Endothelial cell (in vitro differentiated cells): Measurements from ENCODE around the gene SRL. TPM values are rescaled to one million over a fixed set of nuclear protein-coding genes. Genes with fewer than 3 reads are reported as not detected.

Experiments
- DNase-seq: peaks from one replicate; pipeline ENCODE4 v3.0.0; 2021; ENCODE audit warnings: low spot score
- H3K27ac Mint-ChIP-seq: one replicate; pipeline ENCODE4 v1.8.0; 2021; ENCODE audit warnings: mixed read lengths, inconsistent platforms; ENCODE audit not compliant: unreplicated experiment
- H3K27me3 Mint-ChIP-seq: one replicate; pipeline ENCODE4 v1.8.0; 2021; ENCODE audit warnings: mild to moderate bottlenecking, moderate library complexity, mixed read lengths, inconsistent platforms; ENCODE audit not compliant: unreplicated experiment
- H3K36me3 Mint-ChIP-seq: one replicate; pipeline ENCODE4 v1.8.0; 2021; ENCODE audit warnings: mild to moderate bottlenecking, low read depth, mixed read lengths, inconsistent platforms; ENCODE audit not compliant: unreplicated experiment
- H3K4me1 Mint-ChIP-seq: one replicate; pipeline ENCODE4 v1.8.0; 2021; ENCODE audit warnings: mild to moderate bottlenecking, mixed read lengths, inconsistent platforms; ENCODE audit not compliant: unreplicated experiment
- H3K4me3 Mint-ChIP-seq: one replicate; pipeline ENCODE4 v1.8.0; 2021; ENCODE audit warnings: mild to moderate bottlenecking, mixed read lengths, inconsistent platforms; ENCODE audit not compliant: unreplicated experiment
- H3K9me3 Mint-ChIP-seq: one replicate; pipeline ENCODE4 v1.8.0; 2021; ENCODE audit warnings: mixed read lengths, inconsistent platforms; ENCODE audit not compliant: unreplicated experiment
- total RNA-seq: library from RNA; stranded (reverse); fragmentation: NEBNext Ultra II Directional; extraction: Animal tissue kit (Norgen Biotek cat#: 25700); gene quantifications from one replicate; pipeline ENCODE4 v1.2.1, GENCODE V29; 2021; ENCODE audit not compliant: unreplicated experiment
- TF ChIP-seq, protein P1 (sequence below): fragments of 200-600 bp; sonication (generic); IDR thresholded peaks from one replicate; pipeline ENCODE4 v1.5.0; 2021; ENCODE audit warnings: antibody characterized with exemption; ENCODE audit not compliant: unreplicated experiment

SRL gene
- total RNA-seq, 1 donor from 2014 or later = 0.26 TPM

DNA sequence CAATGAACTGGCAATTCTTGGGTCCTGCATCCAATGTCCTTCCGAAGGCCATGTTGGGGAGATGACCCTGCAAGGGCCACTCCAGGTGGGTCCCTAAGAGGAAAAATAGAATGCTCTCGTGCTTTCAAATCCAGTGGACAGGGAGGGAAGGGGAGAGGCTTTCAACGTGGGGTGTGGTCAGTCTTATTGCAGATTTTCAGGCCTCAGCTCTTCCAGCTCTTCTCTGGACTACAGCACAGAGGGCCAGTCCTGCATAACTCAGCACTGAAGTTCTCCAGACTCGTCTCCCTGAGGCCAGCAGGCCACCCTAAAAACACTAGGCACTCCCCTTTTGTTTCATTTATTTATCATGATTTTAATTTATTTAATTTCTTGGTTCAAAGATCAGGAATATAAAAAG, 43.1 kb downstream of the SRL start:
- H3K27ac Mint-ChIP-seq = no peak overlapping the region
- H3K4me1 Mint-ChIP-seq = peaks cover 3% of the 10 kb centered on the region

DNA sequence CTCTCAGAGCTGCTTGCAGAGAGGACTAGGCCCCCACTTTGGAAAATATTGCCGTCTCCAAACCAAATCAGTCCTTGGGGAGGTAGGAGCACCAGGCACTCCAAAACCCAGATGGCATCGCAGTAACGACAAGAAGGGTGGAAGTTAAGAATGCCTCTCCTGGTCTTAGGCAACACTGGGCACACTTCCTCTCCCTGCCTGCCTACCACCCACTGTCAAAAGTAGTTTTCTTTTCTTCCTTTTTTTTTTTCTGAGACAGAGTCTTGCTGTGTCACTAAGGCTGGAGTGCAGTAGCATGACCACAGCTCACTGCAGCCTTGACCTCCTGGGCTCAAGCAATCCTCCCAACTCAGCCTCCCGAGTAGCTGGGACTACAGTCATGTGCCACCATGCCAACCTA, 47.2 kb downstream of the SRL start:
- no peak for DNase-seq
- TF ChIP-seq, protein P1, sequence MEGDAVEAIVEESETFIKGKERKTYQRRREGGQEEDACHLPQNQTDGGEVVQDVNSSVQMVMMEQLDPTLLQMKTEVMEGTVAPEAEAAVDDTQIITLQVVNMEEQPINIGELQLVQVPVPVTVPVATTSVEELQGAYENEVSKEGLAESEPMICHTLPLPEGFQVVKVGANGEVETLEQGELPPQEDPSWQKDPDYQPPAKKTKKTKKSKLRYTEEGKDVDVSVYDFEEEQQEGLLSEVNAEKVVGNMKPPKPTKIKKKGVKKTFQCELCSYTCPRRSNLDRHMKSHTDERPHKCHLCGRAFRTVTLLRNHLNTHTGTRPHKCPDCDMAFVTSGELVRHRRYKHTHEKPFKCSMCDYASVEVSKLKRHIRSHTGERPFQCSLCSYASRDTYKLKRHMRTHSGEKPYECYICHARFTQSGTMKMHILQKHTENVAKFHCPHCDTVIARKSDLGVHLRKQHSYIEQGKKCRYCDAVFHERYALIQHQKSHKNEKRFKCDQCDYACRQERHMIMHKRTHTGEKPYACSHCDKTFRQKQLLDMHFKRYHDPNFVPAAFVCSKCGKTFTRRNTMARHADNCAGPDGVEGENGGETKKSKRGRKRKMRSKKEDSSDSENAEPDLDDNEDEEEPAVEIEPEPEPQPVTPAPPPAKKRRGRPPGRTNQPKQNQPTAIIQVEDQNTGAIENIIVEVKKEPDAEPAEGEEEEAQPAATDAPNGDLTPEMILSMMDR = no peak
- Mint-ChIP-seq H3K9me3 (no peaks in the 10 kb centered on the region), H3K27me3 (no peaks in the 10 kb centered on the region), H3K4me1 (no peaks in the 10 kb centered on the region), H3K27ac (no peak overlapping the region), H3K36me3 (no peaks in the 10 kb centered on the region), H3K4me3 (no peak overlapping the region)

More for the DNA sequence above, 43.1 kb downstream of the SRL start:
- DNase-seq = no peak
- Mint-ChIP-seq H3K36me3 (no peaks in the 10 kb centered on the region), H3K9me3 (no peaks in the 10 kb centered on the region), H3K4me3 (no peak overlapping the region), H3K27me3 (peaks cover 2% of the 10 kb centered on the region)
- TF ChIP-seq, protein P1 = no peak

GRCh38 chr16:4193920-4194319, 48.0 kb downstream of the SRL start:
- no peak for DNase-seq
- Mint-ChIP-seq H3K9me3 (no peaks in the 10 kb centered on the region), H3K27ac (no peak overlapping the region), H3K4me1 (no peaks in the 10 kb centered on the region), H3K4me3 (no peak overlapping the region), H3K27me3 (no peaks in the 10 kb centered on the region), H3K36me3 (no peaks in the 10 kb centered on the region)
- TF ChIP-seq, protein P1 = no peak

GRCh38 chr16:4192206-4192605, 49.7 kb downstream of the SRL start:
- no peaks in the 10 kb centered on the region for H3K27me3 Mint-ChIP-seq
- H3K4me1 Mint-ChIP-seq = no peaks in the 10 kb centered on the region
- H3K27ac Mint-ChIP-seq = no peak overlapping the region
- DNase-seq = no peak
- H3K9me3 Mint-ChIP-seq = no peaks in the 10 kb centered on the region
- TF ChIP-seq, protein P1 = no peak
- no peak overlapping the region for H3K4me3 Mint-ChIP-seq
- no peaks in the 10 kb centered on the region for H3K36me3 Mint-ChIP-seq

GRCh38 chr16:4190712-4191333, 51.1 kb downstream of the SRL start:
- Mint-ChIP-seq H3K36me3 (no peaks in the 10 kb centered on the region), H3K4me3 (no peak overlapping the region), H3K4me1 (no peaks in the 10 kb centered on the region), H3K27ac (no peak overlapping the region), H3K27me3 (no peaks in the 10 kb centered on the region), H3K9me3 (no peaks in the 10 kb centered on the region)
- TF ChIP-seq, protein P1 = no peak
- no peak for DNase-seq
